Stimulated activated naive CD8-positive, alpha-beta T cell treated with anti-CD3 and anti-CD28 coated beads, Interleukin-15, Interleukin-2, amounts not matched to agents 100 U/mL and 50 U/mL, for 24 hours (primary cell): Measurements from ENCODE around the gene TSHR.

Source experiments
- ATAC-seq: fragments of 150-1000 bp; cut with Tn5 transposase; one replicate; pipeline ENCODE4 v1.10.0; 2021
- DNase-seq: peaks from one replicate; pipeline ENCODE4 v3.0.0; 2021

TSHR gene

GRCh38 chr14:81177225-81177624, 221.8 kb downstream of the TSHR start:
- ATAC-seq: no peak
- no peak for DNase-seq

- ATAC-seq (no peak), DNase-seq (no peak)
Observed at GRCh38 chr14:81178063-81178462, 222.6 kb downstream of the TSHR start.

- no peak for ATAC-seq
- no peak for DNase-seq
Observed at GRCh38 chr14:81179631-81180030, 224.2 kb downstream of the TSHR start.

GRCh38 chr14:81187832-81188522, 232.6 kb downstream of the TSHR start:
- no peak for ATAC-seq

GRCh38 chr14:81192594-81192993, 237.2 kb downstream of the TSHR start:
- no peak for DNase-seq
- ATAC-seq: no peak

More at GRCh38 chr14:81187832-81188522, 232.6 kb downstream of the TSHR start:
- no peak for DNase-seq

GRCh38 chr14:81193924-81194633, 238.7 kb downstream of the TSHR start:
- DNase-seq (no peak), ATAC-seq (no peak)
